ENCODE results near the gene PROCA1.

The PROCA1 gene

GRCh38 chr17:28705074-28705659, 6.5 kb downstream of the PROCA1 start:
- in situ Hi-C loops (cut with HindIII; ENCODE audit: low sequenced_read_pairs) = no loop called here
- DNase-seq (ENCODE audit: low read depth, low spot score) = no peak
- no peak for TF ChIP-seq CTCF (IDR thresholded peaks at IDR 0.05; ENCODE audit: low read depth, low read length)
- no peak overlapping the region for H3K4me3 ChIP-seq (ENCODE audit: low read depth, low read length)

- in situ Hi-C loops (cut with HindIII; ENCODE audit: low sequenced_read_pairs) = no loop called here
- no peak for TF ChIP-seq CTCF (IDR thresholded peaks at IDR 0.05; ENCODE audit: low read depth, low read length)
- H3K4me3 ChIP-seq (ENCODE audit: low read depth, low read length) = no peak overlapping the region
- no peak for DNase-seq (ENCODE audit: low read depth, low spot score)
Measured at GRCh38 chr17:28704219-28704858, 7.3 kb downstream of the PROCA1 start.

- no peak for DNase-seq (ENCODE audit: low read depth, low spot score)
- no peak overlapping the region for H3K4me3 ChIP-seq (ENCODE audit: low read depth, low read length)
- in situ Hi-C loops (cut with HindIII; ENCODE audit: low sequenced_read_pairs) = no loop called here
- no peak for TF ChIP-seq CTCF (IDR thresholded peaks at IDR 0.05; ENCODE audit: low read depth, low read length)
Measured at GRCh38 chr17:28703552-28704218, 8.0 kb downstream of the PROCA1 start.

- in situ Hi-C loops (cut with HindIII; ENCODE audit: low sequenced_read_pairs) = no loop called here
- TF ChIP-seq CTCF (IDR thresholded peaks at IDR 0.05; ENCODE audit: low read depth, low read length) = no peak
- DNase-seq (ENCODE audit: low read depth, low spot score) = no peak
- no peak overlapping the region for H3K4me3 ChIP-seq (ENCODE audit: low read depth, low read length)
Measured at GRCh38 chr17:28702752-28703150, 8.9 kb downstream of the PROCA1 start.

GRCh38 chr17:28702026-28702751, 9.5 kb downstream of the PROCA1 start:
- in situ Hi-C loops (cut with HindIII; ENCODE audit: low sequenced_read_pairs) = no loop called here
- no peak for DNase-seq (ENCODE audit: low read depth, low spot score)
- no peak for TF ChIP-seq CTCF (IDR thresholded peaks at IDR 0.05; ENCODE audit: low read depth, low read length)
- H3K4me3 ChIP-seq (ENCODE audit: low read depth, low read length) = no peak overlapping the region

GRCh38 chr17:28700830-28701492, 10.7 kb downstream of the PROCA1 start:
- in situ Hi-C loops (cut with HindIII; ENCODE audit: low sequenced_read_pairs) = no loop called here
- no peak for TF ChIP-seq CTCF (IDR thresholded peaks at IDR 0.05; ENCODE audit: low read depth, low read length)
- H3K4me3 ChIP-seq (ENCODE audit: low read depth, low read length) = no peak overlapping the region
- DNase-seq (ENCODE audit: low read depth, low spot score) = no peak

Data from astrocyte of the spinal cord (primary cell).